ENCODE data around the gene CHCHD6.

DNA sequence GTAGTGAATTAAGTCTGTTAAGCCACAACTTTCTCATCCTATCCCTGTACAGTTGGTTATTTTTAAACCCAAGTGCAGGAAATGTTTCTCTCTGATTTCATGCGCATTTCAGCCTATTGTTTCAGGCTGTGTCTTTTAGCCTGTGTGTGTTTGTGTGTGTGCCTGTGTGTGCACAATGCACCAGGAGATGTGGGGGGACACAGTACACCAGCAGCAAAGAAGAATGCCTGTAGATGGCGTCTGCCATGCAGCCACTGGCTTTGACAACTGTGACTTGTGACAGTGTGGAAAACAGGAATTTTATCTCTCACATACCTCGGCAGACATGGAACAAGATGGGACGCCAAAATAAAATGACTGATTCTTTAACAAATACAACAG is 235.3 kb downstream of the CHCHD6 start:
- no peak for TF ChIP-seq POLR2A (IDR thresholded peaks at IDR 0.05)
- TF ChIP-seq, protein P1, sequence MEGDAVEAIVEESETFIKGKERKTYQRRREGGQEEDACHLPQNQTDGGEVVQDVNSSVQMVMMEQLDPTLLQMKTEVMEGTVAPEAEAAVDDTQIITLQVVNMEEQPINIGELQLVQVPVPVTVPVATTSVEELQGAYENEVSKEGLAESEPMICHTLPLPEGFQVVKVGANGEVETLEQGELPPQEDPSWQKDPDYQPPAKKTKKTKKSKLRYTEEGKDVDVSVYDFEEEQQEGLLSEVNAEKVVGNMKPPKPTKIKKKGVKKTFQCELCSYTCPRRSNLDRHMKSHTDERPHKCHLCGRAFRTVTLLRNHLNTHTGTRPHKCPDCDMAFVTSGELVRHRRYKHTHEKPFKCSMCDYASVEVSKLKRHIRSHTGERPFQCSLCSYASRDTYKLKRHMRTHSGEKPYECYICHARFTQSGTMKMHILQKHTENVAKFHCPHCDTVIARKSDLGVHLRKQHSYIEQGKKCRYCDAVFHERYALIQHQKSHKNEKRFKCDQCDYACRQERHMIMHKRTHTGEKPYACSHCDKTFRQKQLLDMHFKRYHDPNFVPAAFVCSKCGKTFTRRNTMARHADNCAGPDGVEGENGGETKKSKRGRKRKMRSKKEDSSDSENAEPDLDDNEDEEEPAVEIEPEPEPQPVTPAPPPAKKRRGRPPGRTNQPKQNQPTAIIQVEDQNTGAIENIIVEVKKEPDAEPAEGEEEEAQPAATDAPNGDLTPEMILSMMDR (IDR thresholded peaks at IDR 0.05), result no peak

Data from adrenal gland (tissue), 5 donors.